ENCODE results near the gene NAA60.

DNA sequence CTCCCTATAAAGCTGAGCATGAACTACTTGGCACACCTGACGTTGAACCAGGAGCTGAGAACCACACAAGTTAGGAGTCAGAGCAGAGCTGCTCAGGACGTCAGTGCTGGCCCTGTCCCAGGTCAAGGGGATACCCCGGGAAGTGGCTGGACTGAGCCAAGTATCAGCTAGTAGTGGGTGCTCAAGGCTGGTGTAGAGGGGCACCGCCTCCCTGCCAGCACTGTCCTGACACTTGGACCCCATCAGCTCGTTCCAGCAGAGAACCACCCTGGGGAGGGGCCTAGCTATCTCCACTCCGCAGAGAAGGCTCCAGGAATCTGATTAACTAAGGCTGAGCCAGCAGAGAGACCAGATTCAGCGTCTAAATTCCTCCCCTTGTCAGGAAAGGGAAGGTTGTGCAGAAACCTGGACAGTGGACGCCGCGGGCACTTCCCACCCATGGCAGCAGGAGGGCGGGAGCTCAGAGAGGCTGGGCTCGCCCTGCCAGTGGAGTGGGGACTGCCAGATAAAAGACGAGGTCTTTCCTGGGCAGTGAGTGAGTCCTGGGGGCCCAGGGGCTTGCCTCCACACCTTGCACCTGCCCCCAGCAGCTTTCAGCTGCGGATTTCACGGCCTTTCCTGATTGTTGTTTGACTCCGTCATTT is 30.8 kb downstream of the NAA60 start:
- TF ChIP-seq, protein P1, sequence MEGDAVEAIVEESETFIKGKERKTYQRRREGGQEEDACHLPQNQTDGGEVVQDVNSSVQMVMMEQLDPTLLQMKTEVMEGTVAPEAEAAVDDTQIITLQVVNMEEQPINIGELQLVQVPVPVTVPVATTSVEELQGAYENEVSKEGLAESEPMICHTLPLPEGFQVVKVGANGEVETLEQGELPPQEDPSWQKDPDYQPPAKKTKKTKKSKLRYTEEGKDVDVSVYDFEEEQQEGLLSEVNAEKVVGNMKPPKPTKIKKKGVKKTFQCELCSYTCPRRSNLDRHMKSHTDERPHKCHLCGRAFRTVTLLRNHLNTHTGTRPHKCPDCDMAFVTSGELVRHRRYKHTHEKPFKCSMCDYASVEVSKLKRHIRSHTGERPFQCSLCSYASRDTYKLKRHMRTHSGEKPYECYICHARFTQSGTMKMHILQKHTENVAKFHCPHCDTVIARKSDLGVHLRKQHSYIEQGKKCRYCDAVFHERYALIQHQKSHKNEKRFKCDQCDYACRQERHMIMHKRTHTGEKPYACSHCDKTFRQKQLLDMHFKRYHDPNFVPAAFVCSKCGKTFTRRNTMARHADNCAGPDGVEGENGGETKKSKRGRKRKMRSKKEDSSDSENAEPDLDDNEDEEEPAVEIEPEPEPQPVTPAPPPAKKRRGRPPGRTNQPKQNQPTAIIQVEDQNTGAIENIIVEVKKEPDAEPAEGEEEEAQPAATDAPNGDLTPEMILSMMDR (conservative IDR thresholded peaks at IDR 0.05 in 1 of 2, IDR thresholded peaks at IDR 0.05 in 1 of 2; ENCODE audit: extremely low read depth in 1 of 2, insufficient read depth in 1 of 2, low read depth in 1 of 2, low read length in 2 of 2): no peak
- TF ChIP-seq EZH2 (IDR thresholded peaks at IDR 0.05; ENCODE audit: borderline replicate concordance, low read length): no peak
